ENCODE data around the gene CAMSAP2.

GRCh38 chr1:200850554-200850953, 111.9 kb downstream of the CAMSAP2 start:
- TF ChIP-seq TRIM28 (IDR thresholded peaks at IDR 0.05; ENCODE audit: borderline replicate concordance, low read length): no peak
- TF ChIP-seq PRDM1 (tag by site-specific recombination; IDR thresholded peaks at IDR 0.05): no peak
- TF ChIP-seq ZNF514 (tag by site-specific recombination; IDR thresholded peaks at IDR 0.05): no peak
- no peak for TF ChIP-seq ZBTB10 (tag by site-specific recombination; IDR thresholded peaks at IDR 0.05)
- TF ChIP-seq ZNF776 (tag by site-specific recombination; IDR thresholded peaks at IDR 0.05; ENCODE audit: borderline replicate concordance): no peak
- no peak for TF ChIP-seq CTCF (tag by site-specific recombination; IDR thresholded peaks at IDR 0.05)
- TF ChIP-seq ZNF157 (tag by site-specific recombination; IDR thresholded peaks at IDR 0.05): no peak
- TF ChIP-seq ELK4 (IDR thresholded peaks at IDR 0.05; ENCODE audit: borderline replicate concordance, low read depth, low read length): no peak
- no peak for TF ChIP-seq HIC1 (tag by site-specific recombination; IDR thresholded peaks at IDR 0.05)
- no peak for TF ChIP-seq TCF7L2 (IDR thresholded peaks at IDR 0.05; ENCODE audit: borderline replicate concordance, low read depth, low read length)
